Activated CD4-positive, alpha-beta T cell treated with anti-CD3 and anti-CD28 coated beads for 24 hours (primary cell): Measurements from ENCODE around the gene PRSS21.

Source experiments
- DNase-seq, 2 donors: peaks; one replicate each; pipeline ENCODE4 v3.0.0-alpha.2; 2020; ENCODE audit warnings: low read depth in 2 of 2

Gene PRSS21

GRCh38 chr16:2806286-2806685 is 10.8 kb upstream of the PRSS21 start:
- DNase-seq = no peak

GRCh38 chr16:2808181-2808580 is 8.9 kb upstream of the PRSS21 start:
- DNase-seq = no peak

DNA sequence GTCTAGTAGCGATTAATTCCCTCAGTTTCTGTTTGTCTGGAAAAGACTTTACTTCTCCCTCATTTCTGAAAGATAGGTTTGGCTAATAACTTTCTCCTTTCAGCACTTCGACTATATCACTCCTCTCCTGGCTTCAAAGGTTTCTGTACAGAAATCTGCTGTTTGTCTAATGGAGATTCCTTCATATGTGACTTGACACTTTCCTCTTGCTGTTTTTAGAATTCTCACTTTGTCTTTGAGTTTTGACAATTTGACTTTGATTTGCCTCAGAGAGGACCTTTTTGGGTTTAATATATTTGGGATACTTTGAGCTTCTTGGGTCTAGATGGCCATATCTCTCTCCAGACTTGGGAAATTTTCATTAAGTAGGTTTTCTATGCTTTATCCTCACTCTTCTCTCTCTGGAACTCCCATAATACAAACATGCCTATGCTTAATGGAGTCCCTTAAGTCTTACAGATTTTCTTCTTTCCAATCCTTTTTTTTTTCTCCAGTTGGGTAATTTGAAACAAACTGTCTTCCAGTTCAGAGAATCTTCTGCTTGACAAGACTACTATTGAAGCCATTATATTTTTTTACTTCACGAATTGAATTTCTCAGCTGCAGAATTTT is 7.8 kb upstream of the PRSS21 start:
- no peak for DNase-seq

- no peak for DNase-seq
These were observed 6.4 kb upstream of the PRSS21 start for GRCh38 chr16:2810651-2811050.

- no peak for DNase-seq
These were observed 5.2 kb upstream of the PRSS21 start for GRCh38 chr16:2811703-2812471.

GRCh38 chr16:2813771-2814221 is 3.2 kb upstream of the PRSS21 start:
- DNase-seq = no peak

DNA sequence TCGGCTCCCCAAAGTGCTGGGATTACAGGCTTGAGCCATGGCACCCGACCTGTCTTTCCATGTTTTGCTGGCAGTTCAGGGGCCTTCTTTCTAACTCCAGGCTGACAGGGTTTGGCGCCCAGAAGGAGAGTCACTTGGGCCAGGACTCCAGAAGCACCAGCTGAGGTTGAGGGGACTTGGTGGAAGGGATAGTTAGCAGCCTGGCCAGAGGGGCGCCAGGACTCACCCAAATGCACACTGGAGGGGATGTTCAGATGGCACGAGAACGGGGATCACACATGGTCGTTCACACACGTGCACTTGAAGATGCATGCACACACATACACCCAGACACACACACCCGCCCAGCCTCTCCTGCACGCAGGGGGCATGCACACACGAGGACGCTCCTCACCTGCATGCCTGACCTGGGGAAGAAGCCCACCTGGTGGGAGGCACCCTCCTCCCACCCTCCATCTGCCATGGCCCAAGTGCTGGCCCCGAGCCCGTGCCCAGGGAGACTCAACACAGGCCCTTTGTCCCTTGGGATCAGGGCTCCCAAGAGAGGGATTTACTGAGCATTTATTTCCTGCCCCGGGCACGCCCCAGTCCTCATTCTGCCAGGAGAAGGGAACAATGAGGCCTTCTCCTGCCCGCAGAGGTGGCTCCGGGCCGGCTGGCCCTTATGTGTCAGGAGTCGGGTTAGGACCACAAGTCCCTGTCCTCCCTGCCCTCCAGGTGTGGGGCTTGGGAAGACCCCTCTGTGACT is 2.3 kb upstream of the PRSS21 start:
- no peak for DNase-seq

DNA sequence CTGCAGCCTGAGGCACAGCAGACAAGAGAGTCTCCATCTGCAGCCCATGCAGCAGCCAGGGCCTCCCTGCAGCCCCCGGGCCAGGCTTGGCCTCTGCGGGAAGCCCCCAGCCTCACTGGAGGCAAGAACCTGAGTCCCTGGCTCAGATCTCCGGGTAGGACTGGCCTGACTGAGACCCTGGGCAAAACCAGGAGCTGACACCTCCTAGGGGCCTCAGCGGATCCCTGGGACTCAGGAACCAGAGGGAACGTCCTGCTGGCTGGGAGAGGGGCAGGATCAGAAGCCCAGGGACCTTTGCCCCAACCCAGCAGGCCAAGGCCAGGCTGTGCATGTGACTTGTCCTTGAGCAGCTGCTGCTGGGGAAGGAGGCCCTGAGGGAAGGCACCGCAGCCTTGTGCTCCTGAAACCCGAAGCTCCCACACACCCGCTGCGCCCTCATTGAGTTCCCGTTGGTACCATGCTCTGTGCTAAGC is 1.7 kb upstream of the PRSS21 start:
- no peak for DNase-seq

DNA sequence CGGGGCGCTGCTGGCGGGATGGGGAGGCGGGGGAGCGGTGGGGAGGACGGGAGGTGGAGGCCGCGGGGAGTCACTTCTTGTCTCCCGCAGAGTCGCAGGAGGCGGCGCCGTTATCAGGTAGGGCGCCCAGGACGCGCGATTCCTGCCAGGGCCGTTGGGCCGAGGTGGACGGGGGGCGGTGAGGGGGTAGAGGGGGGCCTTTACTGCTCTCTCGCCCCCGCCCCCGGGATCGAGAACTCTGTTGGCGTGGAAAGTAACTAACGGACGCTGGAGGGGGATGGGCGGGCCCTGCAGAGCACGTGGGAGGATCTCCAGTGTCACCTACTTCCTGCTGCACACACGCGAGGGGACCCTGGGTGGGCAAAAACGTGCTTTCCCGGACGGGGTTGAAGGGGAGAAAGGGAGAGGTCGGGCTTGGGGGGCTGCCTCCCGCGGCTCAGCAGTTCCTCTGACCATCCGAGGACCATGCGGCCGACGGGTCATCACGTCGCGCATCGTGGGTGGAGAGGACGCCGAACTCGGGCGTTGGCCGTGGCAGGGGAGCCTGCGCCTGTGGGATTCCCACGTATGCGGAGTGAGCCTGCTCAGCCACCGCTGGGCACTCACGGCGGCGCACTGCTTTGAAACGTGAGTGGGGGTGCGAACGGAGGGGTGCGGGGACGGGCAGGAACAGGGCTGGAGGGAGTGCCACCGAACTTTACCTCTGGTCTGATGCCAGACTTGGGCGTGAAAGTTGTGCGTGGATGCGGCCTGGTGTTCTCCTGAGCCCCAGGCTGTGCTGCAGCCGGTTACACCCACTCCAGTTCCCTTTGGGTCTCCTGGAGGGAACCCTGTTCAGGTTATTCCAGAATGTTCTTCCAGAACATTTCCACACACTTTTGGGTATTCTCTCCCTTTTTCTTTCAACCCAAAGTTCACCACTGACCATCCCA is 569 bp downstream of the PRSS21 start:
- DNase-seq = no peak

GRCh38 chr16:2818272-2818876 is 1.3 kb downstream of the PRSS21 start:
- no peak for DNase-seq

- DNase-seq = no peak
These were observed 2.3 kb downstream of the PRSS21 start for GRCh38 chr16:2819179-2819938.

DNA sequence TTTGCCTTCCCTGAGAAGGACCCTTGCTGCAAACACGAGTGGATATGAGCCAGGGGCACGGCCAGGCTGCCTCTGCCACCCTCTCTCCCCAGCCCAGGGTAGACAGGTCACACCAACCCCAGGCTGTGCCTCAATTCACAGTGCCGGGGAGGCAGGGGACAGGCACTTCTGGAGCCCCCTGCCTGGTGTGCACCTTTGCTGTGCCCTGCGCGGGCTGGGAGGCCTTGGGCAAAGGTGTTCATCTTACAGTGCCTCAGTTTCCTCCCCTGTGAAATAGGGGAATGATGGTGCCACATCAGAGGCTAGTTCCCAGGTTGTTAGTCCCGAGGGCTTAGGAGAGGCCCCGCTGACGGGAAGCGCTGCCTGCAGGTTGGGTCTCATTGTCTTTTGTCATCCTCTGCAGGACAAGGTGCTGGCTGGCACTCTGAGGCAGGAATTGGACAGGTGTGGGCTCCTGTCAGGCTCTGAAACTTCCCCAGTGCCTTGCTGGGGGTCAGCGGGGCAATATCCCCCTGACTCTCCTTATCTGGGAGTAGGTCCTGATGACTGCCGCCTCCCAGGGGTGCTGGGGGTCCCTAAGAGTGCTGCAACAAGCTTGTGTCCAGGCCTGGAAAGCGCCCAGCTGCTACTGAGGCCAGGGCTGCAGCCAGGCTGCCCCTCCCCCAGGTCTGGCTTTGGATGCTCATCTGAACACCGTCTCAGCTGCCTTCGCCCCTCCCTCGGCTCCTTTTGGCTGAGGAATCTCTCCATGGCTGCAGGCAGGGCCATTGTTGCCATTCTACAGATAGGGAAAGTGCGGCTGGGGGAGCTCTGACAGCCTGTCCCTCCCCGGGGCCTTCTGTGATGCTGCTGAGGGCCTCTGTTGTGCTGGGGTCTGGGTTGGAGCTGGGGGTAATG is 3.1 kb downstream of the PRSS21 start:
- no peak for DNase-seq

- no peak for DNase-seq
These were observed 3.9 kb downstream of the PRSS21 start for GRCh38 chr16:2820836-2821486.

- DNase-seq = no peak
These were observed 4.6 kb downstream of the PRSS21 start for GRCh38 chr16:2821487-2822157.

DNA sequence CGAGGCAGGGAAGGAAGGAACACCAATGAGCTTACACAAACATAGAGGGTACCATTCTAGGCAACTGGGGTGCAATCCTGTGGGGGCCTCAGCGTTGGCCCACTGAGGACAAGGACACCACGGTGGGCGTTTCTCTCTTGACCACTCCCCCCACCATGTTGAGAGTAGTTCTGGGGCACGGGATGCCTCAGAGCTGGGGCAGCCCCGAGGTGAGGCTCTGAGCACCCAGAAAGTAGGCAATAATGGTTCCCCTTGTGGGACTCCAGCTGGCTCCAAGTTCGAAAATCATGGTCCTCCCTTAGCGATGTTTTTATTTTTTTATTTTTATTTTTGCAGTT is 5.1 kb downstream of the PRSS21 start:
- no peak for DNase-seq

- no peak for DNase-seq
These were observed 5.5 kb downstream of the PRSS21 start for GRCh38 chr16:2822496-2822895.

DNA sequence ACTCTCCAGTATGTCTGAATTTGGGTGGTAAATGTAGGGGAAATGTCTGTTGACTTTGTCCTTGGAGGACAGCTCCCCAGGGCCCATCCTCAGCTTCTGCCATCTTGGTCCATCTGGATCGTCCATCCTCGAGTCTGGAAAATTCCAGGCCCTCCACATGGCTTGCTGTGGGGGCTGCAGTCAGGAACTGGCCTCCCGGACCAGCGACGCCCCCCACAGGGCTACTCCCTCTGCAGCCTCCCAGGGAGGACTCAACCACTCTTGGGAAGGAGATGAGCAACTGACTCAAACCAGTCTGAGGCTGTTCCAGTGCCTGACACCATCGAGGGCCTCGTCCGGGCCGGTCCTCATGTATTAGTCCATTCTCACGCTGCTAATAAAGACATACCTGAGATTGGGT is 7.6 kb downstream of the PRSS21 start:
- DNase-seq = no peak

DNA sequence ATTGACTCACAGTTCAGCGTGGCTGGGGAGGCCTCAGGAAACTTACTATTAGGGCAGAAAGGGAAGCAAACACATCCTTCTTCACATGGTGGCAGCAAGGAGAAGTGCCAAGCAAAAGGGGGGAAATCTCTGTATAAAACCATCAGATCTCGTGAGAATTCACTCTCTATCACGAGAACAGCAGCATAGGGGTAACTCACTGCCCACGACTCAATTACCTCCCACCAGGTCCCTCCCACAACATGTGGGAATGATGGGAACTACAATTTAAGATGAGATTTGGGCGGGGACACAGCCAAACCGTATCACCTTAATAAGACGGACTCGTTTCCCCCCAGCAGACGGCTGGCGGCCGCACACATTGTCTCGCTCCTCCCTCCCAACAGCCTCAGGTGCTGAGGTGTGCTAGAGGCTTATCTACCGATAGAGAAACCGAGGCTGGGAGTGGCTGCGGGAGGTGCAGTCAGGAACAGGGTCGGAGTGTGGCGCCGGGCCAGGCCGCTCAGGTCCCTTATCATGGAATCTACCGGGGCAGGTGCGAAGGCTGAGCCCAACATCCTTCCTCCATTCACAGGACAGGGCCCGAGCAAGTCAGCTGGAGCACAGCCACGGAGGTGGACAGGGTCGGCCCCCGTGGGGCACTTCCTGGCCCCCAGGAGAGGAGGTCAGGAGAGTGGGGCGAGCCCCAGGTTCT is 8.2 kb downstream of the PRSS21 start:
- DNase-seq = no peak
